Gastrocnemius medialis (tissue), 4 donors: ENCODE results near the gene NCOA3. TPM values are rescaled to one million over a fixed set of nuclear protein-coding genes. Genes with fewer than 3 reads are reported as not detected.

ENCODE experiments used
- ATAC-seq, 2 donors: fragments of 150-250 bp; one replicate each; pipeline ENCODE4 v1.9.1; 2016
- DNase-seq, 2 donors: peaks; one replicate each; pipeline ENCODE4 v3.0.0-alpha.2; 2019
- H3K27ac ChIP-seq, 4 donors: fragments of 200-600 bp; sonication (generic); 1 replicate in 1 of 4; 2 replicates in 3 of 4; pipeline ENCODE4 v1.5.1; 2016 to 2018; ENCODE audit warnings: mild to moderate bottlenecking in 2 of 4, moderate library complexity in 1 of 4
- H3K27me3 ChIP-seq, 3 donors: fragments of 200-600 bp; sonication (generic) in 2 of 3; 1 replicate in 1 of 3; 2 replicates in 2 of 3; pipeline versions ENCODE4 v1.5.1 to v1.6.0; 2016 to 2019; ENCODE audit warnings: mild to moderate bottlenecking in 1 of 3, moderate library complexity in 1 of 3
- H3K36me3 ChIP-seq, 2 donors: fragments of 200-600 bp; sonication (generic) in 1 of 2; one replicate each; pipeline ENCODE4 v1.5.1; 2017 to 2018
- H3K4me1 ChIP-seq, 2 donors: fragments of 200-600 bp; sonication (generic) in 1 of 2; one replicate each; pipeline ENCODE4 v1.5.1; 2016 to 2017; ENCODE audit warnings: mild to moderate bottlenecking in 2 of 2
- H3K4me3 ChIP-seq, 4 donors: fragments of 200-600 bp; sonication (generic) in 3 of 4; 1 replicate in 1 of 4; 2 replicates in 3 of 4; pipeline ENCODE4 v1.5.1; 2016 to 2019; ENCODE audit warnings: mild to moderate bottlenecking in 2 of 4
- H3K9me3 ChIP-seq, 3 donors: fragments of 200-600 bp; sonication (generic) in 2 of 3; 1 replicate in 1 of 3; 2 replicates in 2 of 3; pipeline ENCODE4 v1.5.1; 2016 to 2019
- POLR2A ChIP-seq, 2 donors: fragments of 450-650 bp; IDR thresholded peaks; one replicate each; pipeline ENCODE4 v1.6.1; 2017; ENCODE audit warnings: antibody characterized with exemption in 2 of 2, mild to moderate bottlenecking in 2 of 2, moderate library complexity in 2 of 2
- in situ Hi-C, 4 donors: fragments of 200-750 bp; cut with MboI; loops; one replicate each; pipeline versions ENCODE4 v1.15.0 to v1.8.0; 2017; ENCODE audit warnings: low sequenced_read_pairs in 4 of 4
- intact Hi-C: fragments of 100-400 bp; cut with DNase I; formaldehyde crosslinking; loops from one replicate; pipeline ENCODE4 v1.15.1; 2023; ENCODE audit warnings: low total_unique reads
- total RNA-seq, 4 donors: library from RNA; depleted of rRNA; stranded (reverse); fragments of >200 nt; gene quantifications; one replicate each; pipeline versions ENCODE4 v1.1.0 to v1.2.3, GENCODE V29; 2016
- TF ChIP-seq, protein P1 (sequence below), 5 experiments: fragments of 450-650 bp in 3 of 5; fragments of 200-600 bp in 2 of 5; sonication (generic) in 2 of 5; IDR thresholded peaks in 4 of 5; conservative IDR thresholded peaks in 1 of 5; 1 replicate in 4 of 5; 2 replicates in 1 of 5; pipeline ENCODE4 v1.5.1; 2016 to 2019; ENCODE audit warnings: antibody characterized with exemption in 5 of 5, mild to moderate bottlenecking in 3 of 5, moderate library complexity in 3 of 5

The NCOA3 gene
- total RNA-seq, 4 donors from 2014 or later = 52.5 to 86.1 (median 70.1) TPM

DNA sequence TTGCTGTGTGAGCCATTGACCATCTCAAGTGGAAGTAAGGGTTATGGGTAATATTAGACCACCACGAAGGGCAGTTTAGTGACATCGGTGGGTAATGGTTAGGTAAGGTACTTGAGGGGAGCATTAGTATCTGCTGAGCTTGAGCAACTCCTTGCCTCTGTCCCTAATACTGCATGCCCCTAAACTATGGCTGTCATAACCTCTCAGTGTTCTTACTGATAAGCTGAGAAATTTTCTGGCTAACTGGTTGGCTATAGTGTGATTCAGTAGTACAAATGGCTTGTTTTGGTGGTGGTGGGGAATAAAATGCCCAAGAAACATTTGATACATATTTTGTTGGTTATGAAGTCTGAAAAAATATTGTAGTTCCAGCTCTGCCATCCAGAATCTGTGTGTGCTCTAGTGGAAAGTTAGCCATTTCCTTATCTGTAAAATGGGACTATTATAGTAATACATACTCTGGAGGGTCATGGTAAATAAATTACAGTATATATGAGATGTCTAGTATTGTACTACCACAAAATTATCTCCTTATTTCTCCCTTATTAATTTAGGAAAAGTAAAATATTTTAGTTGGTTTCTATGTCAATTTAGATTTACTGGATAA lies 113.1 kb downstream of the NCOA3 start:
- intact Hi-C loops = no loop called here

DNA sequence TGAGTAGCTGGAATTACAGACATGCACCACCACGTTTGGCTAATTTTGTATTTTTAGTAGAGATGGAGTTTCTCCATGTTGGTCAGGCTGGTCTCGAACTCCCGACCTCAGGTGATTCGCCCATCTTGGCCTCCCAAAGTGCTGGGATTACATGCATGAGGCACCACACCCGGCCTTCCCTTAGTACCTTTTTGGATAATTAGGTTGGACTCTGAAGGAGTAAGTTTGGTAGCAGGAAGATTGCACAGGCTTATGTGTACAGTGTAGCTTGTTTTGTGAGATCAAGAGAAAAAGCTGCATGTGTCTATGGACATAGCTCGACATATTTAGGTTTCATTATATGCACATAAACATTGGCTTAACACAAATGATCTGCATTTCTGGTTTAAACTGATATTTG lies 116.8 kb downstream of the NCOA3 start:
- Histone ChIP-seq H3K36me3 (peaks cover 0 to 15% of the 10 kb centered on the region in 2 donors), H3K9me3 (no peaks in the 10 kb centered on the region), H3K27ac (peak overlapping the region in 1 of 4 donors; percentile 7), H3K27me3 (no peaks in the 10 kb centered on the region), H3K4me1 (peaks cover 13 to 28% of the 10 kb centered on the region in 2 donors), H3K4me3 (no peak overlapping the region)
- DNase-seq (no peak), ATAC-seq (no peak)
- intact Hi-C loops = no loop called here
- in situ Hi-C loops = loop anchor here in 3 of 4 donors (10.0 to 25.0 kb wide), 5 partner anchors 106 to 356 kb away; partner anchors contain the start of gene NCOA3 (in 1 of the 3)
- TF ChIP-seq, protein P1, sequence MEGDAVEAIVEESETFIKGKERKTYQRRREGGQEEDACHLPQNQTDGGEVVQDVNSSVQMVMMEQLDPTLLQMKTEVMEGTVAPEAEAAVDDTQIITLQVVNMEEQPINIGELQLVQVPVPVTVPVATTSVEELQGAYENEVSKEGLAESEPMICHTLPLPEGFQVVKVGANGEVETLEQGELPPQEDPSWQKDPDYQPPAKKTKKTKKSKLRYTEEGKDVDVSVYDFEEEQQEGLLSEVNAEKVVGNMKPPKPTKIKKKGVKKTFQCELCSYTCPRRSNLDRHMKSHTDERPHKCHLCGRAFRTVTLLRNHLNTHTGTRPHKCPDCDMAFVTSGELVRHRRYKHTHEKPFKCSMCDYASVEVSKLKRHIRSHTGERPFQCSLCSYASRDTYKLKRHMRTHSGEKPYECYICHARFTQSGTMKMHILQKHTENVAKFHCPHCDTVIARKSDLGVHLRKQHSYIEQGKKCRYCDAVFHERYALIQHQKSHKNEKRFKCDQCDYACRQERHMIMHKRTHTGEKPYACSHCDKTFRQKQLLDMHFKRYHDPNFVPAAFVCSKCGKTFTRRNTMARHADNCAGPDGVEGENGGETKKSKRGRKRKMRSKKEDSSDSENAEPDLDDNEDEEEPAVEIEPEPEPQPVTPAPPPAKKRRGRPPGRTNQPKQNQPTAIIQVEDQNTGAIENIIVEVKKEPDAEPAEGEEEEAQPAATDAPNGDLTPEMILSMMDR (IDR thresholded peaks at IDR 0.05 in 4 of 5, conservative IDR thresholded peaks at IDR 0.05 in 1 of 5) = no peak
- TF ChIP-seq POLR2A (IDR thresholded peaks at IDR 0.05) = no peak

More for the DNA sequence above, 113.1 kb downstream of the NCOA3 start:
- no peaks in the 10 kb centered on the region for H3K9me3 ChIP-seq
- H3K4me1 ChIP-seq = peaks cover 17 to 43% of the 10 kb centered on the region in 2 donors
- H3K27me3 ChIP-seq = no peaks in the 10 kb centered on the region
- DNase-seq (no peak), ATAC-seq (no peak)
- H3K4me3 ChIP-seq = no peak overlapping the region
- in situ Hi-C loops = loop anchor here in 3 of 4 donors (10.0 to 25.0 kb wide), 5 partner anchors 103 to 353 kb away; partner anchors contain the start of gene NCOA3 (in 1 of the 3)
- TF ChIP-seq, protein P1 (IDR thresholded peaks at IDR 0.05 in 4 of 5, conservative IDR thresholded peaks at IDR 0.05 in 1 of 5) = no peak
- no peak for TF ChIP-seq POLR2A (IDR thresholded peaks at IDR 0.05)
- peak overlapping the region in 1 of 4 donors; percentile 2 for H3K27ac ChIP-seq
- no peaks in the 10 kb centered on the region for H3K36me3 ChIP-seq

DNA sequence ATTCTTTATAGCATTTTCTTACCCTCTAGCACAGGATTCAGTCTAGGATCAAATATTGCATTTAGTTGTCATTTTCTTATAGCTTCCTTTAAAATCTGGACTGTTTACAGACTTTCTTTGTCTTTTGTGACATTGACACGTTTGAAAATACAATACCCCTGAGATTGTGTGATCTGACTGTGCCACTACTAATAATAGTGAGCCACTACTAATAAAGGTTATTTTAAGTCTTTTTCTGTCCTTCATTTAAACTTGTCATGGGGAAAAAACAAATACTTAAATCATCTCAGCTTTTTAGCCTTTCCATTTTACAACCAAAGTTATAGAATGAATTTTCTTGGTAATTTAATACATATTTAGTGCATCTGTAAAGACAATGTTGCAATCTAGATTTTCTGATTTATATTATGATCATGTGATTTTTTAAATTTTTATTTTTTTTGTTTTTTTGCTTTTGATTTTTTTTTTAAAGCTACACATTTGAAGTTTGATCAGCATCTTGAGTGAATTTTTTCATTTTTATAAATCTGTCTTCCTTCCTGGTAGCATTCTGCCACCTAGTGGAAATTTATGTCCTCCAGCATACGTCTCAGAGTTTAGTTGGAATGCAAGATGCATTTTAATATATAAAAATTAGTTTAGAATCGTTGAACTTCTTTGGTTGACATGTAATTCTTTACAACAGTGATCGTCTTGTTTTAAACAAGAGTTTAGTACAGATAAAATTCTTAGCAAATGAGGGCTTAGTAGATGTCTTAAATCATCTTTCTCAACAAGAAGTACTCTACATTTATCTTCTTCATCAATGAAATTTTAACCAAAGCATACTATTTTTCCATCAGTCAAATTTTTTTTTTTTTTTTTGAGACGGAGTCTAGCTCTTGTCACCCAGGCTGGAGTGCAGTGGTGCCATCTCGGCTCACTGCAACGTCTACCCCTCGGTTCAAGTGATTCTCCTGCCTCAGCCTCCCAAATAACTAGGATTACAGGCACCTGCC lies 119.4 kb downstream of the NCOA3 start:
- Histone ChIP-seq H3K36me3 (peaks cover 0 to 37% of the 10 kb centered on the region in 2 donors), H3K27me3 (no peaks in the 10 kb centered on the region), H3K27ac (peak overlapping the region; percentile 19 to 40 (median 30)), H3K9me3 (no peaks in the 10 kb centered on the region), H3K4me1 (peaks cover 13 to 25% of the 10 kb centered on the region in 2 donors), H3K4me3 (no peak overlapping the region)
- in situ Hi-C loops (loop anchor here (5.0 to 25.0 kb wide), 8 partner anchors 109 to 426 kb away; partner anchors contain the start of gene NCOA3 (in 2 of the 4)), intact Hi-C loops (loop anchor here (2.0 to 5.0 kb wide), 4 partner anchors 119 to 416 kb away; partner anchors contain the start of gene NCOA3)
- DNase-seq = no peak
- peak in 1 of 2 donors; percentile 53 for ATAC-seq
- no peak for TF ChIP-seq POLR2A (IDR thresholded peaks at IDR 0.05)
- TF ChIP-seq, protein P1 (IDR thresholded peaks at IDR 0.05 in 4 of 5, conservative IDR thresholded peaks at IDR 0.05 in 1 of 5) = peak; percentile 61 to 92 (median 84)

DNA sequence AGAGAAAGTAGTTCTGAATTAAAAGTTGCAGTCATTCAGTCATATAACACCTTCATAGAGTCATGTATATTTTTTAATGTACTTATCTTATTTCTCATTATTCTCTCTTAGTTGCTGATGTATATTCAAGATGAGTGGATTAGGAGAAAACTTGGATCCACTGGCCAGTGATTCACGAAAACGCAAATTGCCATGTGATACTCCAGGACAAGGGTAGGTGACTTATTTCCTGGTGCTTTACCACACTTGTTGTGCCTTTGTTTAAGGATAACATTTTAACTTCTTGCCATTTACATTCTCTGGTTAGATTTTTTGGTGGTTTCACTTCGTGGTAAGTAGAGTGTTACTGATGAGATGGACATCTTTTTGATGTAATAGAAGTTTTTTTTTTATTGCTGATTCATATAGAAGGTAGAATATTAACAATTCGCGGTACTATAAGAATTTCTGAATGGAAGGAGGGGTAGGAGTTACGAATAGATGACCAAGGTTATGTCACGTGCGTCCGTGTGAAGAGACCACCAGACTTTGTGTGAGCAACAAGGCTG lies 120.5 kb downstream of the NCOA3 start:
- H3K4me1 ChIP-seq = peaks cover 13 to 17% of the 10 kb centered on the region in 2 donors
- DNase-seq = no peak
- no peak overlapping the region for H3K4me3 ChIP-seq
- H3K27me3 ChIP-seq = no peaks in the 10 kb centered on the region
- peaks cover 0 to 48% of the 10 kb centered on the region in 2 donors for H3K36me3 ChIP-seq
- in situ Hi-C loops (loop anchor here (5.0 to 25.0 kb wide), 8 partner anchors 110 to 427 kb away; partner anchors contain the start of gene NCOA3 (in 2 of the 4)), intact Hi-C loops (loop anchor here (5.0 kb wide), 2 partner anchors 120 to 350 kb away; partner anchors contain the start of gene NCOA3)
- H3K9me3 ChIP-seq = no peaks in the 10 kb centered on the region
- H3K27ac ChIP-seq = no peak overlapping the region
- no peak for TF ChIP-seq POLR2A (IDR thresholded peaks at IDR 0.05)
- TF ChIP-seq, protein P1 (IDR thresholded peaks at IDR 0.05 in 4 of 5, conservative IDR thresholded peaks at IDR 0.05 in 1 of 5) = no peak
- no peak for ATAC-seq
